Activated T-cell treated with anti-CD3 and anti-CD28 coated beads, Interleukin-2, amount 50 U/mL, for 1 hour (primary cell): ENCODE results near the gene LRRFIP1.
"Not testable (repeated sequence)": the region's sequence is repeated elsewhere in the genome, so short reads cannot be mapped to it uniquely, and the experiment has no call there.

Source experiments
- DNase-seq: peaks from one replicate; pipeline ENCODE4 v3.0.0-alpha.2; 2020

LRRFIP1 gene

DNA sequence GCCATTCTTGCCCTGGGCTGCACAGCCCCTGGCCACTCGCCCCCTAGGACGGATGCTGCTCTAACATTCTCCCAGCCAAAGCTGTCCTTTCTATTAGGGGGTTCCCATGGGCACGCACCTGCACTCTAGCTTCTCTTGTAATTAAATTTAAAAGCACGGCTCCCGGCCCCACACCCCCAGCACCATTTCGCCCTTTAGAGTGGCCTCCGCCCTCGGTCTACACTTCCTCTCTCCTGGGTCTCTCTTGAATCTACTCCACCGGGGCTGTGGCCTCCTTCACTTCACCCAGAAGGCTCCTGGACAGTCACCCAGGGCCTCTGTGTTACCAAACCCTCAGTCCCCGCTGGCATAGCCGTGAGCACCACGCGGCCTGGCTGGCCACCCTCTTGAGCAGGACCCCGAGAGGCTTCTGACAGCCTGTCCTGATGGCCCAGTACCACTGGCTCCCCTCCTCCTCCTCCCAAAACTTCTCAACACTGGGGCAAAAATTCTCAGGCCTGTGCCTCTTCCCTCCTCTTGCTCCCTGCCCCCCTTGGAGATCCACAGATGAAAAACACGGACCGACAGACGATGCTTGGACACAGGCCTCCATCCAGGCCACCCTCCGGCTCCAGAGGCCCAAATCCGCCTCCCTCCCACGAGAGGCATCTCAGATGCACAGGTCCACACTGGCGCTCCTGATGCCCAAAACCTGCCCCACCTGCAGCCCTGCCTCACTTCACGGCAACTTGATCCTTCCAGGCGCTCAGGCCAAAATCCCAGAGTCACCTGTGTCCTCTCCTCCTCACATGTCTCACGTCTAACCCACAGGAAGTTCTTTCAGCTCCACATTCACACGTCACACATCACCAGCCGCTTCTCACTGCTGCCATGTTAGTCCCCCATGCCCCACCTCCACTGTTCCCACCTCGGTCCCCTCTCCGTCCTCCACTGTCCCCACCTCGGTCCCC, 29.9 kb upstream of the LRRFIP1 start:
- DNase-seq: no peak

DNA sequence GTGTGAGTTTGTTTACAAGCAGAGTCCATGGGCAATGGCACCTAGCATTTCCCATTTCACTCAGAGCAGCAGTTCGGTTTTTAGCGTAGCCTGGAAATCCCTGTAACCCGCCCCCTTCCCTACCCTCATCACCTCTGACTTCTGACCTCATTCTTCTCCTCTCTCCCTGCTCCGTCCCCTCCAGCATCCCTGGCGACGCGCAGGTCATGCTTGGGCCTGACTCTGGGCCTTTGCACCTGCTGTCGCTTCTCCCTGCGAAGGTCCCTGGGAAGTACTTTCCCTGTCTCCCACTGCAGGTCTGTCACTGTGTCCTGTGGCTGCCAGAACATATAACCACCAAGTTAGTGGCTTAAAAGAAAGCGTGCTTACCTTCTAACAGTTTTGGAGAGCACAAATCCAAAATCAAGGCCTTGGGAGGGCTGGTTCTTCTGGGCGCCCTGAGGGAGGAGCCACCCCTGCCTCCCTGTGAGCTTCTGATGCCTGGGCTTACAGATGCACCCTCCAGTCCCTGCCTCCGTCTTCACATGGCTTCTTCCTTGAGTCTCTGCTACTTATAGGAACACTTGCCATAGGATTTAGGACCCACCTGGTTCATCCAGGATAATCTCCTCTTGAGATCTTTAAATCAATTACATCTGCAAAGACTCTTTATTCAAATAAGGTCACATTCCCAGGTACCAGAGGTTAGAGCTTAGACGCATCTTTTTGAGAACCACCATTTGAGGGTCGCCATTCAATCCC, 28.7 kb upstream of the LRRFIP1 start:
- DNase-seq: no peak

DNA sequence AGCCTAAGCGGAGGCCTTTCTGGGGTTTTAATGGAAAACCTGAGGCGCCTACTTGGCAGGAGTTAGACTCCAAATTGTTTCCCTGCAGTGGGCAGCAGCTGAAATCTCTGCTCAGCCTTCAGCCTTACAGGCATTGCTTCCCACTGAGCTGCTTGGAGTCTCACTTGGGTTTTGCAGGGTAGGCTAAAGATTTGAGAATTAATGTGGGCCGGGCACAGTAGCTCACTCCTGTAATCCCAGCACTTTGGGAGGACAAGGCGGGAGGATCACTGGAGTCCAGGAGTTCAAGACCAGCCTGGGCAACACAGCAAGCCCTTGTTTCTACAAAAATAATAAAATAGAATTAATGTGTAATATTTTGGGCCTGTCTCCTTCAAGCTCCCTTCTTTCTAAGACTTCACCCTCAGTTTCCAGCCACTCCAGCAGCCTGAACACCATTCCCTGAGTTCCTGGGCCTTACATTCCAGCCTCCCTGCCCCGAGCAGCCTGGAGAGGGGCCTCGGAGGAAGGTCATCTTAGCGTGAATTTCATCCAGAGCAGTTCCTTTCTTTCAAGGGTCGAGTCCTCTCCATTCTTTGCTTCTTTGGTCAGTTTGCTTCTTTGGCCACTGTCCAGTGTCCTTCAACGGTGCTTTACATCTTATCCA, 27.8 kb upstream of the LRRFIP1 start:
- no peak for DNase-seq

DNA sequence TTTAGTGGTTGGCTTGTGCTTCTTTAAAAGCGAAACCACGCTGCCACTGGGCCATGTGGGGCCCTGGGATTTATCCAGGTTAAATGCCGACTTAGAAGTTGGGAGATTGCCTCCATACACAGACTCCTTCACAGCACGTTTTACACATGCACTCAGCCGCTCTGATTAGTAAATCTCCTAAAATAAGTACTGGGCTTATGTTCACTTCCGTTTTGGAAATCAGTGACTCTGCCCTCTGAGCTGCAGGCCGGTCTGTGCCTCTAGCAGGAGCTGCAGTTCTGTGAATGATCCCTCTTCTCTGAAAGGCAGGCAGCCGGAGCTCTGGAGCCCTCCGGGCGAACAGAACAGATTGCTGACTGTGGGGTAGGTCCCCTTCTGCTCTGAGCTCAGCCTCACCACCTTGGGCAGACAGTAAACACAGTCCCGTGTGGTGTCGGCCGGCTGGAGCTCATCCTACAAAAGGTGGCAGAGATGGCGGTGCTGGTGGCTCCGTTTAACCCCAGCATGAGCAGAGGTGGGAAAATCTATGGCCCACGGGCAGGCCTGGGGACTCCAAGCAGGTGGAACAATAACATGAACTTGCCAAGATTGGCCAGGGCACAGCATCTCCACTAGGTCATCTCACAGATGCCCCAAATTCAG, 27.1 kb upstream of the LRRFIP1 start:
- no peak for DNase-seq

DNA sequence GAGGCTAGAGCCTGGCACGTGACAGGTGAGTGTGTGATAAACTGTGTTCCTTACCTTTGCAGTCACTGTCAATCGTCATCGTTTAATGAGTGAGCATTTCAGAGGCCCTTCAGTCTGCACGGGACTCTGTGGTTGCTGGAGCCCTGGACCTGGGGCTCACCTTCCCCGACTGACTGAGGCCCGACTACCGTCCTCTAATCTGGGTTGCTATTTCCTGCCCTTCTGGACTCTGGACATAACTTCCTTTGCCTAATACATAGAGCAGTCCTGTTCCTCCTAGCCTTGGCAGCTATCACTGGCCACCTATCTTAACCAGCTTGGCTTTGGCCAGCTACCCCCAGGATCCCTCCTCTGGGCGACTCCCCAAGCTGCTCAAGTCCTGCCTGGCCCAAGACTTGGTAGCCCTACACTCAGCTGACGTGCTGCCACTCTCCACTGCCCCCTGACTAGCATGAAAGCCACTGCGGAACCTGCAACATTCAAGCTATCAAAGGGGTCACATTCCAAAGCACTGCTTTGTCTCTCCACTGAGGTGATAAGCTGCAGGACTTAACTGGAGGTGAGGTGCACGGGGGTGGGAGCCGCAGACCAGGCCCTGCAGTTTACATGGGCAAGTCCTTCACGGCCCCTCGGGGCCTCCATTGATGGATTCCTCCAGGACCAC, 25.8 kb upstream of the LRRFIP1 start:
- DNase-seq: no peak

DNA sequence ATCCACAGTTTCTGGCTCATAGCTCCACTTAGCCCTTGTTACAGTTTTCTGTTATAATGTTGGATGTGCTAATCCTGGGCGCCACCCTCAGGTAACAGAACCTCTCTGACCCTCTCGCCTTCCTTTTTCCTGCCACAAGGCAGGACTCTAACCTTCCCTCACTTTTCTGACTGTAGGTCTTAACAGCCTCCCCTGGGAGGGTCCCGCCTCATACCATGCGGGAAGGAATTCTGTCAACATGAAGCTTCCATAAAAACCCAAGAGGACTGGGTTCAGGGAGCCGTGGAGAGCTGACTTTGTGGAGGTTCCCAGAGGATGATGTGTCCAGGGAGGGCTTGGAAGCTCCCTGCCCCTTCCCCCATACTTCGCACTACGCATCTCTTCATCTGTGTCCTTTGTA, 25.0 kb upstream of the LRRFIP1 start:
- no peak for DNase-seq

DNA sequence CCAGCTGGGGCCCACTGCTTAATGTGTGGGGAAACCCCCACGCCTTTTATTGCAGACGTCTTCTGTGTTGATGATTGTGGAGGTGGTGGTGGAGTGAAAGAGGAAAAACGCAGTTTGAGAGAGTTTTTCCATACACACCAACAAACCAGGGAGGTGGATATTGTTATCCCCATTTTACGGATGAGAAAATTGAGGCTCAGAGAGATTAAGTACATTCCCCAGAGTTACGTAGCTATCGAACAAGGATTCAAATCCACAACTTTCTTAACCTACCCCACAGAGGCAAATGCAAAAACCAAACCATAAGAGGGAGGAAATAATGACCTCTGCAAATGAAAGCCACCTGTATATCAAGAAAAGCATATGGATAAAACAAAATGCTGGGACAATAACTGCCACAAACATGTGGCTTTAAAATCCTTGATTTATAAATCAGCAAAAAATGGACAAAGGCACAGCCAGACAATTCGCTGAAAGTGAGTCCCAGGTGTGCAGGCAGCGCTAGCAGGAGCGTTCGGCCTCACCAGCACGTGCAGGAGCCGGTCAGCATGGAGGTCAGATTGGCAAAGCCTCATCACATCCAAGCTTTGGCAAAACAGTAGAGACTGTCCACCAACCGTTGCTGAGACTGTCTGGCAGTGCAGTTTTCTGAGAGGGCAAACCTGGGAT, 24.2 kb upstream of the LRRFIP1 start:
- no peak for DNase-seq

DNA sequence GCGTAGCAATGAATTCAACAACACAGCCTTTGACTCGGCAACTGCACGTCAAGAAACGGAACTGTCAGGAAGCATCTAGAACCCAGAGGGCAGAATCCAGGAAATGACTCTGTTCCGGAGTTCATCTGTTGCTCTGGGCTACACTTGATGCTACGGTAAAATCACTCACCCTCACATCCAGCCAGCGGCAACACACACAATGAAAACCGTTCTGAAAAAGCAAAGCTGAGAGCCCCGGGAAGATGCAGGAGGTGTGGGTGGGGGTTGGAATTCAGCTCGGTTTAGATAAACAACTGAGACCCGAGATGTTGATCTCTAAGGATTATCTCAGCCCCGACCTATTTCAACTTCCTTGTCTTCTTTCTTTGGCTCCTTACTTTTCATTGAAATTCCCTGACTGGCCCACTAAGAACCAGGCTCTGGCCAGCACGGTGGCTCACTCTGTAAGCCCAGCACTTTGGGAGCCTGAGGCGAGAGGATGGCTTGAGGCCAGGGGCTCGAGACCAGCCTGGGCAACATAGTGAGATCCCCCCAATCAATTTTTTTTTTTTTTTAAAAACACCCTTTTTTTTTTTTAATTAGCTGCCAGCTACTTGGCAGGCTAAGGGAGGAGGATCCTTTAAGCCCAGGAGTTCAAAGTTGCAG, 23.5 kb upstream of the LRRFIP1 start:
- peak; percentile 58 for DNase-seq

DNA sequence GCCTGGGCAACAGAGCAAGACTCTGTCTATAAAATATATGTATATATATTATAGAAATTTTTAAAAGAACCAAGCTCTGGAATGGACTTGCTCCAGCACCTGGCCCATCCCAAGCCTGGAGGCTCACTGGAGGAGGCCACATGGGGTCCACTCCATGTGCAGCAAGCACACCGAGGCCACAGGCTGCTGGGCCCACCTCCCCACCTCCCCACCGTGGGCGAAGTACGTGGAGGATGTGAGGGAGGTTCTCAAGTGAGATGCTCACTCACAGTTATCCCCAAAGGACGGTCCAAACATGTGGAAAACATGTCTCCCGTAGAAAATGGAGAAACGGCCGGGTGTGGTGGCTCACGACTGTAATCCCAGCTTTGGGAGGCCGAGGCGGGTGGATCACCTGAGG, 23.0 kb upstream of the LRRFIP1 start:
- no peak for DNase-seq

DNA sequence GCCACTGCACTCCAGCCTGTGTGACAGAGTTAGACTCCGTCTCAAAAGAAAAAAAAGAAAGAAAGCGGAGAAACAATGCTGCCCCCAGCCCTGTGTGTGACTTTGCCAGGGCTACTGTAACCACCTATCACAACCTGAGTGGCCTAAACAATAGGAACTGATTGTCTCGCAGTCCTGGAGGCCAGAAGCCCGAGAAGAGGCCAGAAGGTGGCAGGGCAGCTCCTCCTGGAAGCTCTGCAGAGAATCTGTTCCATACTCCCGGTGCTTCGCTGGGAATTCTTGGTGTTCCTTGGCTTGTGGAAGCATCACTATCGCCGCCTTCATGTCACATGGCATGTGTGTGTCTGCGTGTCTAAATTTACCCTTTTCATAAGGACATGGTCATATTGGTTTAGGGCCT, 22.4 kb upstream of the LRRFIP1 start:
- no peak for DNase-seq

DNA sequence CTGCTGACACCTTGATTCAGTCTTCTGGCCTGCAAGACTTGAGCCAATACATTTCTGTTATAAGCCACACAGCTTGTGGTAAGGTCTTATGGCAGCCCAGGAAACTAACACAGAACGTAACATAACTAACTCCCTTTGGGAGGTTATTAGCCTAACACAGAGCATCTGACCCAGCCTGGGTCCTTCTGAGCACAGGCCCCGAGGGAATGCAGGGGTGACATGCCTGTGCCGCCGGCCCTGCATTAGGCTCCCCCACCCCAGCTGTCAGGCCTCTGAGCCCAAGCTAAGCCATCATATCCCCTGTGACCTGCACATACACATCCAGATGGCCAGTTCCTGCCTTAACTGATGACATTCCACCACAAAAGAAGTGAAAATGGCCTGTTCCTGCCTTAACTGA, 20.9 kb upstream of the LRRFIP1 start:
- not testable (repeated sequence) for DNase-seq

DNA sequence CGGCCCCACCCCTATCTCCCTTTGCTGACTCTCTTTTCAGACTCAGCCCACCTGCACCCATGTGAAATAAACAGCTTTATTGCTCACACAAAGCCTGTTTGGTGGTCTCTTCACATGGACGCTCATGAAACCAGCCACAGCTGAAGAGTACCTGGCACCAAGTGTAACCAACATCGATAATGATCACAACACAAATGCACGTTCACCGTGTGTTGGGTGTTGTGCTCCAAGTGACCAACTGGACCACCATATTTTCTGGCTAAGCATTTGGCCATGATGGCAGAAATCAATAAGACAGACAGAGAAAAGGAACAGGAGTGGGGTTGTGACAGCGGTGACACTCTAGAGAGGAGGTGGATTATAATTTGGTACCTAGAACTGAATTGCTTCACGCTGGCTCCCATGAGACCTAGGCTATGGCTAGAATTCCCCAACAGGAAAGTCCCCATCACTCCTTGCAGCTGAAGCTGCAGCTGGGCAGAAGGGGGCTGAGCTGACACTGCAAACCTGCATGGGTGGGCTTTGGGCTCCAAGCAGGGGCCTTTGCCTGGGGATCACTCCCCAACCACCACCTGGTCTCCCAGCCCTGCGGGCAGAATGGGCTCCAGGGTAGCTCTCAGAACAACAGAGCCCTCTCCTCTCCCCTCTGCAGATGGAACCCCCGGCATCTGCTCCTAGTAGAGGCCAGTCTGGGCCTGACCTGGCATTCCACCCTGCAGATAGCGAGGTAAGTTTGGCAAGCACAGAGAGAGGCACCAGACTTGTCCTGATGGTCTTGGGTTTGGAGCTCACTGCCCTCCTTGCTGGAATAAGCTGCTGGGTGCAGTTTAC, 14.6 kb upstream of the LRRFIP1 start:
- DNase-seq: no peak

DNA sequence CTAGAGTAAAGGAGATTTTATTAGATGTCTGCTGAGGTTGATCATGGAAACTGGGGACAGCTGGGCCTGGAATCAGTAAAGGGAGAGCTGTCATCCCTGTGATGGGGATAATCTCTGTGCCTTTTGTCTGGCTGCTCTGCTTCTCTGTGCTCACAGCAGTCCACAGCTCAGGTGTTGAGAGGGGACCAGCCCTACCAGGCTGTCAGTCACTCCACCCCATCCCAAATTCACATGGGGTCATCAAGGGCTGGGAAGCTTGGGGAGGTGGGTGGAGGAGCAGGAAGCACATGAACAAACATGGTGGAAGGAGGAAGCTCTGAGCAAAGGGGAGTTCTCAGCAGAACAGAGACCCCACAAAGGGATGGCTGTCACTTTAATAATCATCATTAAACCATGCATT, 13.7 kb upstream of the LRRFIP1 start:
- DNase-seq: no peak

DNA sequence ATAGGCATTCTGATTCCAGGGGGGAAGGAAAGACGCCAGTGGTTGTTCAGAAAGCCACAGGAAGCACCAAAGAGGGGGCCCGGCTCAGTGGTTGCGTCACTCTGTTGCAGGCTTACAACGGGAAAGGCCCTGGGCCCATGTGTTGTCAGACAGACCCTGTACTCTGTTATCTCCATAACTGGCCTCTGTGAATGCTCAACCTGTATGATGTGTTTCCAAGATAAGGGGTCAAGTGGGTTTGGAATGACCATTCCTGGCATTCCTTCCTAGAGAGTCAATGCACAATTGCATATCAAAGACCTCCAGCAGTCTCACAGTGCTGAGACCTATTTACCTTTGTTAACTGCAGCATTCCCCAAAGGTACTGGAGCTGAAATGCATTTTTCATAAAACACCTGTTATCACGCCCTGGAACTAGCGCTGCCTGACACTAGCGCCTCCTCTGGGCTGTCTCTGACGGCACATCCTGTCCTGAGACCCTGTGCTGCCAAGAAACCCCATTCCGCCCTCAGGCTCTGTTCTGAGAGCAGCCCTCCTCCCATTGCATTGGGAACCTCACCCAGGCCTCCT, 13.2 kb upstream of the LRRFIP1 start:
- DNase-seq: no peak

DNA sequence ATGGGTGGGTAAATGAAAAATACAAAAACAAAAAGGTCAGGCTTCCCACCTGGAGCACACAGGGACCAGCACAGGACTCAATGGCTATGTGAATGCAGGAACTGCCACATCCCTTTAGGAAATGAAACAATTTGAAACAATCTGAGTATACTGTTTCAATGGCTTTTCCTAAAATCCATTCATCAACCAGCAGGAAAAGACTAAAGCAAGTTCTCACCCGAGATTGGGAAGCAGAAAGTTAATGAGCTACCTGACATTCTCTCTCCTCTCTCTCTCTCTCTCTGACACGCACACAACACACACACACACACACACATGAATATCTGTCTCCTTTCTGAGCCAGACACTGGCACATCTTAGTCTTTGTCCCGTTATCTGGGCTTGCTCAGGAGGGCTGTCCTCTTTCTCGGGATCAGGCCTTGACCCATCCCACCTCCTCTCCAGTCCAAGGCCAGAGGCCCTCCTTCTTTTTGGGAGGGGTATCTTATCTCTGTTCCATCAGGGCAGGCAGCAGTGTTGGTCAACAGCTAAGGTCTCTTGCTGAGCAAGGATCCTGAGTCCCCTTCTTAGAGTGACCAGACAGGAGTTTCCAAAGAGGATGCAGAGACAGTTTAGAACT, 11.6 kb upstream of the LRRFIP1 start:
- no peak for DNase-seq

DNA sequence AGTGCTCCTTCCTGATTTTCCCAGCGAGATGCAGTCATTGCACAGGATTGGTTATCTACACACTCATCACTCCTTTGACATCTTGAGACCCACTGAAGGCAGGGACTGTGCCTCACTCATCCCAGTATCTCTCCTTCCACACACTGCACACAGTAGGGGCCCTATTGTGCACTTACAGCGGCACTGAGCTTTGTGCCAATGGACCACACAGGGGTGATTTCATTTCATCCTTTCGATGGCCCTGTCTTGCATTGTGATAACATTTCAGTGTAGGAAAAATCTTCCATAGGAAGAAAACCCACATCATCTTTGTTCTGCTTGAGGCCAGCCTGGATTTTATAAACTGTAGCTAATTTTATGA, 11.0 kb upstream of the LRRFIP1 start:
- DNase-seq: no peak

DNA sequence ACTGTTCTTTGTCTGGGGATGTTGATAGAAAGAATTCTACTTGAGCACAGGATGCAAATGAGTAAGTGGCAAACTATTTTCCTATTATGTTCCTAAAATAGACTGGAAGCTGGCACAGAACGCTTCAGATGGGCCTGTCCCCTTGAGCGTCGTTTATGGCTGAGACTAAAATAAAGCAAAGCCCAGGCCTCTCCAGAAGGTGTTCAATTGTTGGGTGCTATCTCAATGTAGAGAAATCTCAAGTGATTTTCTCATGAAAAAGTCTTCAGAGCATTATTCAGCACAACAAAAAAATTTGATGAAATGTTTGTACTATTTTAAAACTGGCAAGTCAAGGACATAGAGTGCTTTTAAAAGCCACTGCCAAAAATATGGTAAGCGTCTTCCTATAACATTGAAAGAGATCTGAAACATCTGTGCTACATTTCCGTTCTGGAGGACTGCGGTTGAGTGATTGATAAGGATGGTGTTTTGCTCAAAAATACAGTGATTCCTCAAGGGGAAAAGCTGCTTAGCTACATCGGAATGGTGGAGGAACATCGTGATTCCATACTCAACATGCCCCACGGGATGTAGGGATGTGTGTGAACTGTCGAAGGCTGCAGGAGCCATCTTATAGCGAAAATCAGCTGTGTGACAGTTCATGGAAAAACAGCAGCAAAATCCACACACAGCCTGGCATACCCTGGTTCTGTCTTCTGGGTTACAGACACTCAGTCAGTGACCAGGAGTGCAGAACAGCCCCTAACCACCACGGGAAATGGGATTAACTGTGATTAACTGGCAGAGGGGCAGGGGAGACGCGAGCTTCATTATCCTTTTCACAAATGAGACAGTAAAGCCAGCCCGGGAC, 10.4 kb upstream of the LRRFIP1 start:
- no peak for DNase-seq

DNA sequence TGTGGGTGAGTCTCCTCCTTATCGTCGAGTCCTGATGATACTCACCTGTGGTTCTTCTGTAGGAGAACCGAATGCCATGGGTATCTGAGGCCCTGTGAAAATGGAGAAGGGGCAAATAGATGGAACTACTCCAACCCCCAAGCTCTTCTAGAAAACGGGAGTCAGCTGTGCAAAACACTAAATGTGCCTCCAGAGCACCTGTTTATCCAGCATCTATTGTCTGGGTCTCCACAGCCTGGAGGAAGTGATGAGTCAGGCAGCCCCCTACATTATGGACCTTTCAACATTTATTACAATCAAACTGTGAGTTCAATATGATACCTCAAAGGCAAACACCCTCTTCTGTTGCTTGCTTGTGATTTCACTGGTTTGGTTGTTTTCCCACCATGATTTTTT, 9.8 kb upstream of the LRRFIP1 start:
- no peak for DNase-seq

DNA sequence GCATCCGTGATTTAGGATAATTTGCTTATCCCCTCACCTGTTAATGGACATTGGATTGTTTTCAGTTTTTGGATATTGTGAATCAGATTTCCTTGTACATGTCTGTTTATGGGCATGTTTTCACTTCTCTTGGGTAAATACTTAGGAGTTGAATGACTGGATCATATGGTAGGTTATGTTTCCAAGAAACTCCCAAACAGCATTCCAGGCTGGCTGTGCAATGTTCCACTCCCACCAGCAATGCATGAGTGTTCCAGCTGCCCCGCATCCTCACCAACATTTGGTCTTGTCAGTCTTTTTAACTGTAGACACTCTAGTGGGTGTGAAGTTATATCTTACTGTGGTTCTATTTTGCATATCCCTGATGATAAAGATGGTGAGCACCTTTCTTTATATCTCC, 8.9 kb upstream of the LRRFIP1 start:
- DNase-seq: no peak
